Measurements from ENCODE around the gene ENOX1. TPM values are rescaled to one million over a fixed set of nuclear protein-coding genes. Genes with fewer than 3 reads are reported as not detected.

The ENOX1 gene
- total RNA-seq, 1 donor, result 7.4 TPM

DNA sequence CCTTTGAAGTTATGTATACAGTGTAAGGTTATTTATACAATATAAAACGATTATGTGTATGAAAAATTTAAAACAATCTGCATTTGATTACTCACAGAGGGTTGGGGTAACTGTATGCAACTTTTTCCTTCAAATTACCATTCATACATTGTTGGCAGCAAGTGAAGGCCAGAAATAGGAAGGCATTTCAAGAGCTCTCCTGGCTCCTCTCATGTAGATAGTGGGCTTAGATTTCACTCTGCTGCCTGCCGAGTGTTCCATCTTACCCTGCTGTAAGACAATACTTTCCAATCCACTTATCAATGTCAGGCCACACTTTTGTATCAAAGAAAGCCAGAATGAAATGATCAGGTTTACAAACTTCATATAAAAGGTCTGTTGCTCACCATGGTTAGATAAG, 518.1 kb downstream of the ENOX1 start:
- TF ChIP-seq, protein P1, sequence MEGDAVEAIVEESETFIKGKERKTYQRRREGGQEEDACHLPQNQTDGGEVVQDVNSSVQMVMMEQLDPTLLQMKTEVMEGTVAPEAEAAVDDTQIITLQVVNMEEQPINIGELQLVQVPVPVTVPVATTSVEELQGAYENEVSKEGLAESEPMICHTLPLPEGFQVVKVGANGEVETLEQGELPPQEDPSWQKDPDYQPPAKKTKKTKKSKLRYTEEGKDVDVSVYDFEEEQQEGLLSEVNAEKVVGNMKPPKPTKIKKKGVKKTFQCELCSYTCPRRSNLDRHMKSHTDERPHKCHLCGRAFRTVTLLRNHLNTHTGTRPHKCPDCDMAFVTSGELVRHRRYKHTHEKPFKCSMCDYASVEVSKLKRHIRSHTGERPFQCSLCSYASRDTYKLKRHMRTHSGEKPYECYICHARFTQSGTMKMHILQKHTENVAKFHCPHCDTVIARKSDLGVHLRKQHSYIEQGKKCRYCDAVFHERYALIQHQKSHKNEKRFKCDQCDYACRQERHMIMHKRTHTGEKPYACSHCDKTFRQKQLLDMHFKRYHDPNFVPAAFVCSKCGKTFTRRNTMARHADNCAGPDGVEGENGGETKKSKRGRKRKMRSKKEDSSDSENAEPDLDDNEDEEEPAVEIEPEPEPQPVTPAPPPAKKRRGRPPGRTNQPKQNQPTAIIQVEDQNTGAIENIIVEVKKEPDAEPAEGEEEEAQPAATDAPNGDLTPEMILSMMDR (IDR thresholded peaks at IDR 0.05; ENCODE audit: insufficient read depth, low read length), result no peak
- DNase-seq (ENCODE audit: low read depth), result peak; percentile 74
- H3K4me3 ChIP-seq (ENCODE audit: low read depth, low read length), result no peak overlapping the region

DNA sequence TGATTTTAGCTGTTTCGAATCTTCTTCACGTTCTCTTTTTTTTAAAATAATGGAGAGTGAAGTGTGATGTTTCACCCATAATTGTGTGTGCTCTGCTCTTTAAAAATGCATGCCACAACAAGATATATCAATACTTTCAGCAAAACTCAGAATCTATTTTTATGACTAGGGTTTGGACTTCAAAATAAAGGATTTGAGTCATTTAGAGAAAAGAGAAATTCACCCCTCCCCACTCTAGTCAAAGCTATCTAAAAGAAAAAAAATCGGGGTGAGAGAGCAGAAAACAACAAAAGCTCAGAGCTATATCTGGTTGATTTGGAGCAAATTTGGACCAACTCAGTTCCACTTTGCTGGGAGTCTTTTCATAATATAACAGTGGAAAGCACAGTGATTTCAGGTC, 518.9 kb downstream of the ENOX1 start:
- TF ChIP-seq, protein P1 (IDR thresholded peaks at IDR 0.05; ENCODE audit: insufficient read depth, low read length), result no peak
- no peak overlapping the region for H3K4me3 ChIP-seq (ENCODE audit: low read depth, low read length)
- DNase-seq (ENCODE audit: low read depth), result no peak

DNA sequence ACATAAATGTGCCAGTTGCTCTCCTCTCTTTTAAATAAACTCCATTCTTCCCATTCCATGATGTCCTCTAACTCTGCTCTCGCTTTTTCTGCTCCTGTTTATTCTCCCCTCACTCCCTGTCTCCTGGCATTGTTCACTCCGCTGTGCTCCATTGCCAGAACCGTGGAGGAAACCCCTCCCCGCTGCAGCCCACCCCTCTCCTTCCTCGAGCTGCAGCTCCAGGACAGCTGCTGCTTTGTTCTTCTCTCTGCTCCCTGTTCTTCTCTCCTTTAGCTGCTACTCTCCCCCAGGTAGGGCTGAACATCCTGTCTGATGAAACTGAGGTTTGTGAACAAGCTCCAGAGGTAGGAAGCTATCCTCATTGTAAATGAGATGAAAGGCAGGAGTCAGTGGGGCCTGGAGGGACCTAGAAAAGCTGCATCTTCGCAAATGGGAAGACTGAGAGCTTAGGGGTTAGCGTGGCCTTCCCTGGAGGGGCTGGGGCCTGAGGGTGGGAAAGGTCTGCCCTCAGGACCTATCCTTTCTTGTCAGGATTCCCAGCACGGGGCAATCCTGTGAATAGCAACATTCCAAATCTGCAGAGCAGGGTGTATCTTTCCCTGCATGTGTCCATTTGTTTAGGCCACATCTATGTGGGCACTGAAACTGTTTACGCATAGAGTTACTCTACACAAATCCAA, 519.7 kb downstream of the ENOX1 start:
- H3K4me3 ChIP-seq (ENCODE audit: low read depth, low read length), result no peak overlapping the region
- TF ChIP-seq, protein P1 (IDR thresholded peaks at IDR 0.05; ENCODE audit: insufficient read depth, low read length), result no peak
- DNase-seq (ENCODE audit: low read depth), result no peak

- no peak overlapping the region for H3K4me3 ChIP-seq (ENCODE audit: low read depth, low read length)
- DNase-seq (ENCODE audit: low read depth), result no peak
- TF ChIP-seq, protein P1 (IDR thresholded peaks at IDR 0.05; ENCODE audit: insufficient read depth, low read length), result no peak
Observed at GRCh38 chr13:43265028-43265427, 521.7 kb downstream of the ENOX1 start.

DNA sequence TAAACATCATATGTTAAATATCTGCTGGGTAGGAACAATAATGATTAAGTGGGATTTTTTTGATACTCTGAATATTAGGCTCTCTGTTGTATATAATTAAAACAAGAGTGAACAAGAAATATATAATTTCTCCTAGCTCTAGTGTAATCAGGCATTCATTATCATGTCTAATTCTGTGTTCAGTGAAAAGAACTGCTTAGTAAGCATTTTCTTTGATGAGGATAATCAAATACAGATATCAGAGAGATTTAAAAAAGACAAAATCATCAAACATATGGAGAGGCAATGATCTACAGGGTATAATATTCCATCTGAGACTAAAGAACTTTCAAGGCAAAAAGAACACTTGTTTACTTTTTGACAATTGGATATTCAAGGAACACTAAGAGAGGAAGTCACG, 522.3 kb downstream of the ENOX1 start:
- TF ChIP-seq, protein P1 (IDR thresholded peaks at IDR 0.05; ENCODE audit: insufficient read depth, low read length), result no peak
- no peak for DNase-seq (ENCODE audit: low read depth)
- H3K4me3 ChIP-seq (ENCODE audit: low read depth, low read length), result no peak overlapping the region

DNA sequence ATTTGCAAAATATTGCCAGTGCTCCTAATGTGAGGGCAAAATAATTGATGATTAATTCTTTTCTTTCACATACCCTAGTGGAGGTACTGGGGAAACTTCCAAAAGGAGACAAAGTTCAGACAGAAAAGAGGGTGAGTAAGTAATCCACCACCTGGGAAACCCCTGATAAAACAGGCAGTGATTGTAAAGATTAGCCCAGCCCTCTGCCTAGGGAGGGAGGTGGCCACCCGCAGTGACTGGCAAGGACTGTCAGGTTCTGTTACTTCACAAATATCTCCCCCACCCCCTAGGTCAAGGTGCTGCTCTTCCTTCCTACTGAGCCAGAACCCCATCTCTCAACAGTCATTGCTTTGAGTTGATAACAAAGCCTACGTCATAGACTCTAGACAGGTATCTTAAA, 523.7 kb downstream of the ENOX1 start:
- TF ChIP-seq, protein P1 (IDR thresholded peaks at IDR 0.05; ENCODE audit: insufficient read depth, low read length), result no peak
- no peak overlapping the region for H3K4me3 ChIP-seq (ENCODE audit: low read depth, low read length)
- DNase-seq (ENCODE audit: low read depth), result no peak

GRCh38 chr13:43260999-43261398, 525.8 kb downstream of the ENOX1 start:
- H3K4me3 ChIP-seq (ENCODE audit: low read depth, low read length), result no peak overlapping the region
- TF ChIP-seq, protein P1 (IDR thresholded peaks at IDR 0.05; ENCODE audit: insufficient read depth, low read length), result no peak
- peak; percentile 77 for DNase-seq (ENCODE audit: low read depth)
